H1 (cell line): ENCODE data around the gene SPACDR. TPM values are rescaled to one million over a fixed set of nuclear protein-coding genes. Genes with fewer than 3 reads are reported as not detected.
"Not testable (repeated sequence)": the region's sequence is repeated elsewhere in the genome, so short reads cannot be mapped to it uniquely, and the experiment has no call there.

Source experiments
- CTCF ChIA-PET: fragments of 300-600 bp; sonication (Branson Sonifier 250); formaldehyde crosslinking; loops from one replicate; lab custom pipeline; 2021; ENCODE audit not compliant: partially characterized antibody; lab: Charles Lee
- POLR2A ChIA-PET: fragments of 300-600 bp; sonication (Branson Sonifier 250); formaldehyde crosslinking; loops from one replicate; lab custom pipeline; 2021; ENCODE audit warnings: inconsistent platforms; ENCODE audit not compliant: partially characterized antibody; lab: Charles Lee
- DNase-seq, 2 experiments: peaks; one replicate each; pipeline versions ENCODE4 v3.0.0 to v3.0.0-alpha.2; 2010 to 2022; ENCODE audit warnings: low spot score in 2 of 2, low read depth in 1 of 2, mixed read lengths in 1 of 2
- FAIRE-seq: peaks from 2 replicates; lab custom pipeline; 2011; peaks lifted over from hg19 to GRCh38; lab: Jason Lieb, UNC
- H2AFZ ChIP-seq: 2 replicates; pipeline ENCODE4 v1.8.1; 2012; ENCODE audit warnings: low read length, inconsistent platforms
- H2AK5ac ChIP-seq: 2 replicates; pipeline ENCODE4 v1.6.1; 2013; ENCODE audit warnings: low read depth, low read length
- H2BK120ac ChIP-seq: replicated peaks from 2 replicates; pipeline ENCODE3; 2013; ENCODE audit warnings: low read depth, low read length, inconsistent platforms
- H2BK12ac ChIP-seq: 2 replicates; pipeline ENCODE4 v1.6.1; 2013; ENCODE audit warnings: low read depth, low read length
- H2BK15ac ChIP-seq: 2 replicates; pipeline ENCODE4 v1.6.1; 2013; ENCODE audit warnings: low read length
- H2BK20ac ChIP-seq: 2 replicates; pipeline ENCODE4 v1.6.1; 2013; ENCODE audit warnings: low read length
- H2BK5ac ChIP-seq: 2 replicates; pipeline ENCODE4 v1.6.1; 2013; ENCODE audit warnings: low read depth, low read length
- H3K14ac ChIP-seq: 2 replicates; pipeline ENCODE4 v1.6.1; 2013; ENCODE audit warnings: inconsistent platforms; ENCODE audit not compliant: insufficient read length
- H3K18ac ChIP-seq: 2 replicates; pipeline ENCODE4 v1.6.1; 2013; ENCODE audit warnings: low read length; ENCODE audit errors: extremely low read depth
- H3K23ac ChIP-seq: 2 replicates; pipeline ENCODE4 v1.6.1; 2013; ENCODE audit warnings: inconsistent platforms; ENCODE audit not compliant: insufficient read length
- H3K23me2 ChIP-seq: 2 replicates; pipeline ENCODE4 v1.6.1; 2013; ENCODE audit warnings: low read depth, low read length
- H3K27ac ChIP-seq: 2 replicates; pipeline ENCODE4 v1.6.1; 2011; ENCODE audit warnings: low read depth, low read length, inconsistent platforms
- H3K27me3 ChIP-seq, 4 experiments: replicated peaks in 1 of 4; 1 replicate in 1 of 4; 2 replicates in 3 of 4; pipeline versions ENCODE4 v1.6.1 to v1.8.1; 2011 to 2013; ENCODE audit warnings: low read length in 3 of 4, mild to moderate bottlenecking in 3 of 4, inconsistent platforms in 2 of 4, mixed read lengths in 2 of 4, moderate library complexity in 1 of 4; ENCODE audit not compliant: control insufficient read depth in 3 of 4, insufficient read depth in 3 of 4; ENCODE audit errors: extremely low read depth in 1 of 4
- H3K36me3 ChIP-seq, 4 experiments: 2 replicates each; pipeline versions ENCODE4 v1.6.1 to v1.8.1; 2011 to 2013; ENCODE audit warnings: mild to moderate bottlenecking in 4 of 4, low read length in 3 of 4, moderate library complexity in 2 of 4, control low read depth in 1 of 4, inconsistent platforms in 1 of 4; ENCODE audit not compliant: insufficient read depth in 4 of 4, control insufficient read depth in 2 of 4
- H3K4ac ChIP-seq: replicated peaks from 2 replicates; pipeline ENCODE3; 2013; ENCODE audit warnings: low read length, low read depth, mixed read lengths, inconsistent platforms; ENCODE audit not compliant: insufficient read length
- H3K4me1 ChIP-seq, 4 experiments: replicated peaks in 1 of 4; 1 replicate in 1 of 4; 2 replicates in 3 of 4; pipeline versions ENCODE4 v1.6.1 to v1.8.1; 2011 to 2013; ENCODE audit warnings: low read length in 3 of 4, inconsistent platforms in 2 of 4, mixed read lengths in 1 of 4; ENCODE audit not compliant: insufficient read depth in 4 of 4, control insufficient read depth in 3 of 4
- H3K4me2 ChIP-seq, 2 experiments: 2 replicates each; pipeline versions ENCODE4 v1.6.1 to v1.8.1; 2011 to 2013; ENCODE audit warnings: low read depth in 2 of 2, low read length in 2 of 2, control low read depth in 1 of 2, inconsistent platforms in 1 of 2, mild to moderate bottlenecking in 1 of 2; ENCODE audit not compliant: insufficient read depth in 1 of 2
- H3K4me3 ChIP-seq, 4 experiments: fragments of 200-600, 300-600 bp in 1 of 4; sonication (generic), shearing (Covaris generic), sonication (Bioruptor Twin) in 1 of 4; 2 replicates each; pipeline versions ENCODE4 v1.5.1 to v1.8.1; 2011 to 2016; ENCODE audit warnings: low read length in 4 of 4, low read depth in 3 of 4, control low read depth in 2 of 4, inconsistent platforms in 2 of 4, mild to moderate bottlenecking in 2 of 4, mixed read lengths in 1 of 4, moderate library complexity in 1 of 4; ENCODE audit not compliant: insufficient read depth in 2 of 4; ENCODE audit errors: extremely low read depth in 1 of 4
- H3K56ac ChIP-seq: replicated peaks from 2 replicates; pipeline ENCODE3; 2013; ENCODE audit warnings: low read depth, mild to moderate bottlenecking, mixed read lengths, low read length, inconsistent platforms; ENCODE audit not compliant: insufficient read length
- H3K79me1 ChIP-seq: 2 replicates; pipeline ENCODE4 v1.6.1; 2013; ENCODE audit warnings: low read depth, low read length, control low read depth
- H3K79me2 ChIP-seq, 2 experiments: 2 replicates each; pipeline versions ENCODE4 v1.6.1 to v1.8.1; 2012 to 2013; ENCODE audit warnings: low read length in 2 of 2, mild to moderate bottlenecking in 2 of 2, inconsistent platforms in 1 of 2; ENCODE audit not compliant: insufficient read depth in 2 of 2, control insufficient read depth in 1 of 2
- H3K9ac ChIP-seq, 4 experiments: replicated peaks in 1 of 4; 1 replicate in 1 of 4; 2 replicates in 3 of 4; pipeline versions ENCODE4 v1.6.1 to v1.8.1; 2011 to 2013; ENCODE audit warnings: low read depth in 3 of 4, low read length in 3 of 4, control low read depth in 2 of 4, mild to moderate bottlenecking in 2 of 4, moderate library complexity in 2 of 4, inconsistent platforms in 1 of 4; ENCODE audit errors: extremely low read depth in 1 of 4
- H3K9me3 ChIP-seq, 2 experiments: 2 replicates each; pipeline versions ENCODE4 v1.6.1 to v1.8.1; 2012 to 2013; ENCODE audit warnings: mild to moderate bottlenecking in 2 of 2, moderate library complexity in 2 of 2, control low read depth in 1 of 2, inconsistent platforms in 1 of 2, low read depth in 1 of 2, low read length in 1 of 2, mixed read lengths in 1 of 2; ENCODE audit not compliant: insufficient read depth in 2 of 2
- H4K20me1 ChIP-seq, 2 experiments: replicated peaks in 1 of 2; 2 replicates each; pipeline versions ENCODE3 to v1.8.1; 2011 to 2013; ENCODE audit warnings: inconsistent platforms in 2 of 2, low read length in 2 of 2, mild to moderate bottlenecking in 1 of 2; ENCODE audit not compliant: insufficient read depth in 2 of 2, control insufficient read depth in 1 of 2
- H4K5ac ChIP-seq: 2 replicates; pipeline ENCODE4 v1.6.1; 2013; ENCODE audit warnings: low read length, low read depth, mixed read lengths, inconsistent platforms; ENCODE audit not compliant: insufficient read length
- H4K8ac ChIP-seq: 2 replicates; pipeline ENCODE4 v1.8.0; 2013; ENCODE audit warnings: mild to moderate bottlenecking, moderate library complexity, low read length, inconsistent platforms; ENCODE audit not compliant: insufficient read depth; ENCODE audit errors: extremely low read depth
- H4K91ac ChIP-seq: replicated peaks from 2 replicates; pipeline ENCODE3; 2013; ENCODE audit warnings: low read length, mixed read lengths, inconsistent platforms; ENCODE audit not compliant: insufficient read length
- WGBS, 2 experiments: shearing (Covaris generic) in 1 of 2; methylation state at CpG; one replicate each; pipeline versions ENCODE4 v1.1.6 to v1.1.7; 2013 to 2015; ENCODE audit warnings: low lambda C conversion rate in 2 of 2, mixed read lengths in 2 of 2, inconsistent platforms in 1 of 2, low coverage in 1 of 2, missing lambda C conversion rate in 1 of 2; ENCODE audit not compliant: insufficient replicate concordance in 2 of 2, insufficient coverage in 1 of 2, insufficient read length in 1 of 2; ENCODE audit errors: extremely low coverage in 1 of 2, missing lambda C conversion rate in 1 of 2; 5-methylcytosine and 5-hydroxymethylcytosine counted together
- polyA plus RNA-seq, 7 experiments: library from polyadenylated mRNA; depleted of rRNA in 3 of 7; stranded (reverse) in 5 of 7; unstranded in 2 of 7; fragments of >200 nt in 5 of 7; fragments of 200-250 nt in 2 of 7; gene quantifications; 1 replicate in 5 of 7; 2 replicates in 1 of 7; 4 replicates in 1 of 7; pipeline versions ENCODE4 v1.2.1 to v1.2.3, GENCODE V29; 2011 to 2013; ENCODE audit warnings: missing spikeins in 2 of 7, mixed read lengths in 2 of 7
- total RNA-seq: library from RNA; stranded (reverse); fragmentation: NEBNext Ultra II Directional; extraction: Animal tissue kit (Norgen Biotek cat#: 25700); gene quantifications from 2 replicates; pipeline ENCODE4 v1.2.1, GENCODE V29; 2021

Gene SPACDR
- total and polyA plus RNA-seq, 2 of the 8 experiments (the other 6 are each of a cell fraction or from before 2014, with no cell fraction given), result 0.26 TPM; not detected in 1

DNA sequence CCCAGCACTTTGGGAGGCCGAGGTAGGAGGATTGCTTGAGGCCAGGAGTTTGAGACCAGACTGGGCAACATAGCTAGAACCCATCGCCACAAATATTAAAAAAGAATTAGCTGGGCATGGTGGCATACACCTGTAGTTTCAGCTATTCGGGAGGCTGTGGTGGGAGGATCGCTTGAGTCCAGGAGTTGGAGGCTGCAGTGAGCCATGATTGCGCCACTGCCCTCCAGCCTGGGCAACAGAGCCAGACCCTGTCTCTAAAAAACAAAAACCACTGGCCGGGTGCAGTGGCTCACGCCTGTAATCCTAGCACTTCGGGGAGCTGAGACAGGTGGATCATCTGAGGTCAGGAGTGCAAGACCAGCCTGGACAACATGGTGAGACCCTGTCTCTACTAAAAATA lies 10.2 kb downstream of the SPACDR start:
- POLR2A ChIA-PET, result interaction anchor here (1.0 to 8.2 kb wide), 6 partner anchors 9 to 132 kb away, joined by 3 to 81 read pairs (median 4); partner anchors contain the start of genes FBXO24, LRCH4, MEPCE and PPP1R35
- not testable (repeated sequence) for H3K79me1 ChIP-seq

More for the DNA sequence above, 10.2 kb downstream of the SPACDR start:
- H4K20me1 ChIP-seq, H2BK20ac ChIP-seq, H2BK5ac ChIP-seq, H3K4me2 ChIP-seq, H2AK5ac ChIP-seq, H4K8ac ChIP-seq, H4K91ac ChIP-seq, H4K5ac ChIP-seq, FAIRE-seq, H3K4me1 ChIP-seq, H3K27me3 ChIP-seq, H3K14ac ChIP-seq, H3K18ac ChIP-seq, H3K36me3 ChIP-seq, H3K79me2 ChIP-seq, H2BK12ac ChIP-seq, H2BK15ac ChIP-seq, H3K56ac ChIP-seq, H3K23me2 ChIP-seq, H2AFZ ChIP-seq, H3K9me3 ChIP-seq, H3K4me3 ChIP-seq, DNase-seq, H2BK120ac ChIP-seq, H3K27ac ChIP-seq, H3K4ac ChIP-seq, H3K23ac ChIP-seq, H3K9ac ChIP-seq: not testable (repeated sequence)
- CTCF ChIA-PET, result interaction anchor here (0.9 to 8.3 kb wide), 12 partner anchors 8 to 252 kb away, joined by 3 to 70 read pairs (median 12); partner anchors contain the start of genes POP7 and SPACDR
- 94% methylated on average over 8 of the region's 8 CpGs; no CpG with 5 or more reads in 1 of the 2 experiments for WGBS, 2 experiments
